GM18873 (cell line): ENCODE data around the gene GRIK3.
"Not testable (repeated sequence)": the region's sequence is repeated elsewhere in the genome, so short reads cannot be mapped to it uniquely, and the experiment has no call there.

Experiments used
- ATAC-seq: cut with Tn5 transposase; IDR thresholded peaks from one replicate; pipeline ENCODE4 v1.9.1; 2021; ENCODE audit warnings: mild to moderate bottlenecking, moderate library complexity, moderate number of reproducible peaks; ENCODE audit not compliant: unreplicated experiment, low FRiP score

GRIK3 gene

GRCh38 chr1:36950604-36951291 is 83.6 kb downstream of the GRIK3 start:
- no peak for ATAC-seq

- no peak for ATAC-seq
These were observed 85.7 kb downstream of the GRIK3 start for GRCh38 chr1:36948606-36949005.

GRCh38 chr1:36948147-36948546 is 86.2 kb downstream of the GRIK3 start:
- no peak for ATAC-seq

GRCh38 chr1:36947384-36947783 is 86.9 kb downstream of the GRIK3 start:
- no peak for ATAC-seq

GRCh38 chr1:36944883-36945282 is 89.4 kb downstream of the GRIK3 start:
- no peak for ATAC-seq

GRCh38 chr1:36942148-36942547 is 92.2 kb downstream of the GRIK3 start:
- ATAC-seq, result no peak

- no peak for ATAC-seq
These were observed 92.9 kb downstream of the GRIK3 start for GRCh38 chr1:36941316-36941978.

GRCh38 chr1:36938819-36939218 is 95.5 kb downstream of the GRIK3 start:
- no peak for ATAC-seq

GRCh38 chr1:36937371-36937770 is 96.9 kb downstream of the GRIK3 start:
- no peak for ATAC-seq

GRCh38 chr1:36934061-36934460 is 100.3 kb downstream of the GRIK3 start:
- no peak for ATAC-seq

GRCh38 chr1:36927826-36928225 is 106.5 kb downstream of the GRIK3 start:
- no peak for ATAC-seq

- ATAC-seq, result no peak
These were observed 109.1 kb downstream of the GRIK3 start for GRCh38 chr1:36925251-36925650.

GRCh38 chr1:36924282-36924811 is 110.0 kb downstream of the GRIK3 start:
- no peak for ATAC-seq

GRCh38 chr1:36922593-36923426 is 111.5 kb downstream of the GRIK3 start:
- ATAC-seq, result no peak

GRCh38 chr1:36922071-36922470 is 112.2 kb downstream of the GRIK3 start:
- ATAC-seq, result no peak

GRCh38 chr1:36920801-36921405 is 113.4 kb downstream of the GRIK3 start:
- ATAC-seq, result no peak

GRCh38 chr1:36920371-36920770 is 113.9 kb downstream of the GRIK3 start:
- ATAC-seq, result no peak

- no peak for ATAC-seq
These were observed 114.7 kb downstream of the GRIK3 start for GRCh38 chr1:36919491-36920145.

GRCh38 chr1:36918604-36919003 is 115.7 kb downstream of the GRIK3 start:
- no peak for ATAC-seq

- not testable (repeated sequence) for ATAC-seq
These were observed 117.8 kb downstream of the GRIK3 start for GRCh38 chr1:36916542-36916941.
